Heart left ventricle (tissue), 16 donors: ENCODE data around the gene OSBPL9. TPM values are rescaled to one million over a fixed set of nuclear protein-coding genes. Genes with fewer than 3 reads are reported as not detected.
"Not testable (repeated sequence)": the region's sequence is repeated elsewhere in the genome, so short reads cannot be mapped to it uniquely, and the experiment has no call there.

ENCODE experiments used
- ATAC-seq, 4 donors: fragments of 200-7000 bp; cut with Tn5 transposase; one replicate each; pipeline ENCODE4 v1.9.1; 2020 to 2022; ENCODE audit warnings: moderate library complexity in 4 of 4, mild to moderate bottlenecking in 3 of 4, moderate number of reproducible peaks in 1 of 4
- DNase-seq, 5 donors: peaks; one replicate each; pipeline ENCODE4 v3.0.0-alpha.2; 2020
- H3K27ac ChIP-seq, 12 donors: fragments of 200-600 bp; sonication (generic) in 4 of 12; one replicate each; pipeline versions ENCODE4 v1.5.0 to v1.8.0; 2016 to 2022; ENCODE audit warnings: mild to moderate bottlenecking in 2 of 12
- H3K27me3 ChIP-seq, 9 donors: fragments of 200-600 bp; sonication (generic) in 2 of 9; one replicate each; pipeline versions ENCODE4 v1.5.1 to v1.8.0; 2016 to 2022; ENCODE audit warnings: mild to moderate bottlenecking in 3 of 9
- H3K36me3 ChIP-seq, 9 donors: fragments of 200-600 bp; sonication (generic) in 2 of 9; one replicate each; pipeline versions ENCODE4 v1.5.0 to v1.8.0; 2018 to 2022; ENCODE audit warnings: mild to moderate bottlenecking in 2 of 9
- H3K4me1 ChIP-seq, 12 donors: fragments of 200-600 bp; sonication (generic) in 4 of 12; one replicate each; pipeline versions ENCODE4 v1.5.0 to v1.8.0; 2016 to 2022; ENCODE audit warnings: mild to moderate bottlenecking in 3 of 12
- H3K4me3 ChIP-seq, 12 donors: fragments of 200-600 bp; sonication (generic) in 4 of 12; one replicate each; pipeline versions ENCODE4 v1.5.0 to v1.8.0; 2017 to 2022; ENCODE audit warnings: mild to moderate bottlenecking in 9 of 12, moderate library complexity in 4 of 12
- H3K9me3 ChIP-seq, 12 donors: fragments of 200-600 bp; sonication (generic) in 4 of 12; one replicate each; pipeline versions ENCODE4 v1.5.0 to v1.8.0; 2016 to 2022; ENCODE audit warnings: mild to moderate bottlenecking in 1 of 12
- POLR2A ChIP-seq, 2 donors: fragments of 450-650 bp; IDR thresholded peaks; one replicate each; pipeline ENCODE4 v1.6.1; 2017; ENCODE audit warnings: antibody characterized with exemption in 2 of 2, mild to moderate bottlenecking in 2 of 2, moderate library complexity in 2 of 2
- WGBS, 4 donors: extraction: QIAGEN DNeasy Blood & Tissue Kit in 2 of 4; methylation state at CpG; one replicate each; pipeline versions ENCODE4 v1.1.5 to v1.1.7; 2013 to 2018; 5-methylcytosine and 5-hydroxymethylcytosine counted together
- intact Hi-C, 10 donors: fragments of 100-400 bp; cut with DNase I; formaldehyde crosslinking; loops; one replicate each; pipeline versions ENCODE4 v1.11.1 to v1.14.2; 2022
- polyA plus RNA-seq, 2 donors: library from polyadenylated mRNA; stranded (reverse); fragments of 200-250 nt; gene quantifications; one replicate each; pipeline ENCODE4 v1.2.3, GENCODE V29; 2013
- total RNA-seq, 9 donors: library from RNA; depleted of rRNA in 2 of 9; stranded (reverse); fragments of >200 nt in 2 of 9; fragmentation: NEBNext Ultra II Directional in 3 of 9; extraction: Animal tissue kit (Norgen Biotek cat#: 25700) in 3 of 9; gene quantifications; one replicate each; pipeline versions ENCODE4 v1.1.0 to v1.2.4, GENCODE V29; 2016 to 2023
- TF ChIP-seq, protein P1 (sequence below), 12 donors: fragments of 200-600 bp; sonication (generic) in 4 of 12; IDR thresholded peaks; one replicate each; pipeline versions ENCODE4 v1.5.0 to v1.8.0; 2018 to 2022; ENCODE audit warnings: antibody characterized with exemption in 12 of 12, mild to moderate bottlenecking in 5 of 12
- donor health status: ischemic (EF 13 %, LVEDD 7.1; RV severe dilation, severe dysfunction).
- donor health status: healthy with polysubstance abuse.
- donor health status: DM: no; HTN: yes; CAD: no.
- donor health status: DM: no; HTN: no; CAD: no.
- donor health status: ischemic (EF 25% LVEDD 6.9; RV normal size, moderate dysfunction).
- donor health status: ischemic (EF 25% LVEDD 5.7; RV mildly dilated, moderate dysfunction).
- donor health status: healthy.
- donor health status: DM: yes; HTN: yes; CAD: no.
- donor health status: ischemic (EF 35%, LVEDD 5.7; RV mildly dilated, moderate dysfunction).
- donor health status: nonischemic (EF 11% LVEDD 7.7; RV severe dilation, severe dysfunction).
- donor health status: DM: yes; HTN: yes; CAD: no.
- donor health status: PGD.
- donor health status: ischemic (EF 29% LVEDD 5.4; RV normal size, mild dysfunction).
- donor health status: nonischemic (EF 23%, LVEDD 6.1; RV moderate dilation, normal function).

Gene OSBPL9
- total and polyA plus RNA-seq, 11 donors = 44.5 to 69.5 (median 52.5) TPM

GRCh38 chr1:51644533-51645197 lies 27.8 kb downstream of the OSBPL9 start:
- Histone ChIP-seq H3K4me1 (peaks cover 3 to 74% (median 45%) of the 10 kb centered on the region in 12 donors), H3K27me3 (no peaks in the 10 kb centered on the region), H3K27ac (peak overlapping the region in 11 of 12 donors; percentile 17 to 85 (median 62)), H3K36me3 (no peaks in the 10 kb centered on the region), H3K9me3 (peaks cover 0 to 9% (median 0%) of the 10 kb centered on the region in 12 donors), H3K4me3 (no peak overlapping the region)
- TF ChIP-seq, protein P1, sequence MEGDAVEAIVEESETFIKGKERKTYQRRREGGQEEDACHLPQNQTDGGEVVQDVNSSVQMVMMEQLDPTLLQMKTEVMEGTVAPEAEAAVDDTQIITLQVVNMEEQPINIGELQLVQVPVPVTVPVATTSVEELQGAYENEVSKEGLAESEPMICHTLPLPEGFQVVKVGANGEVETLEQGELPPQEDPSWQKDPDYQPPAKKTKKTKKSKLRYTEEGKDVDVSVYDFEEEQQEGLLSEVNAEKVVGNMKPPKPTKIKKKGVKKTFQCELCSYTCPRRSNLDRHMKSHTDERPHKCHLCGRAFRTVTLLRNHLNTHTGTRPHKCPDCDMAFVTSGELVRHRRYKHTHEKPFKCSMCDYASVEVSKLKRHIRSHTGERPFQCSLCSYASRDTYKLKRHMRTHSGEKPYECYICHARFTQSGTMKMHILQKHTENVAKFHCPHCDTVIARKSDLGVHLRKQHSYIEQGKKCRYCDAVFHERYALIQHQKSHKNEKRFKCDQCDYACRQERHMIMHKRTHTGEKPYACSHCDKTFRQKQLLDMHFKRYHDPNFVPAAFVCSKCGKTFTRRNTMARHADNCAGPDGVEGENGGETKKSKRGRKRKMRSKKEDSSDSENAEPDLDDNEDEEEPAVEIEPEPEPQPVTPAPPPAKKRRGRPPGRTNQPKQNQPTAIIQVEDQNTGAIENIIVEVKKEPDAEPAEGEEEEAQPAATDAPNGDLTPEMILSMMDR (IDR thresholded peaks at IDR 0.05) = no peak
- no peak for TF ChIP-seq POLR2A (IDR thresholded peaks at IDR 0.05)
- 81 to 84% (median 82%) methylated on average over 10 of the region's 10 CpGs for WGBS, 4 donors
- DNase-seq (peak in 1 of 5 donors; percentile 18), ATAC-seq (peak in 3 of 4 donors; percentile 16 to 49 (median 35))
- intact Hi-C loops = no loop called here

DNA sequence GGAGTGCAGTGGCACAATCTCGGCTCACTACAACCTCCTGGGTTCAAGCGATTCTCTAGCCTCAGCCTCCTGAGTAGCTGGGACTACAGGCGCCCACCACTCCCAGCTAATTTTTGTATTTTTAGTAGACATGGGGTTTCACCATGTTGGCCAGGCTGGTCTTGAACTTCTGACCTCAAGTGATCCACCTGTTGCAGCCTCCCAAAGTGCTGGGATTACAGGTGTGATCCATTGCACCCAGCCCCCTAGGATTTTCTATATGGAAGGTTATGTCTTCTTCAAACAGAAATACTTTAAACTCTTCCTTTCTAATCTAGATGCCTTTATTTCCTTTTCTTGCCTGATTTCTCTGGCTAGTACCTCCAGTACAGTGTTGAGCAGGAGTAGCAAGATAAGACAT lies 29.7 kb downstream of the OSBPL9 start:
- ATAC-seq, H3K36me3 ChIP-seq, H3K4me3 ChIP-seq, DNase-seq, H3K27me3 ChIP-seq, intact Hi-C loops, H3K9me3 ChIP-seq, H3K27ac ChIP-seq: not testable (repeated sequence)
- 98 to 100% (median 99%) methylated on average over 3 of the region's 3 CpGs for WGBS, 4 donors
- H3K4me1 ChIP-seq = peaks cover 3 to 77% (median 51%) of the 10 kb centered on the region in 12 donors

DNA sequence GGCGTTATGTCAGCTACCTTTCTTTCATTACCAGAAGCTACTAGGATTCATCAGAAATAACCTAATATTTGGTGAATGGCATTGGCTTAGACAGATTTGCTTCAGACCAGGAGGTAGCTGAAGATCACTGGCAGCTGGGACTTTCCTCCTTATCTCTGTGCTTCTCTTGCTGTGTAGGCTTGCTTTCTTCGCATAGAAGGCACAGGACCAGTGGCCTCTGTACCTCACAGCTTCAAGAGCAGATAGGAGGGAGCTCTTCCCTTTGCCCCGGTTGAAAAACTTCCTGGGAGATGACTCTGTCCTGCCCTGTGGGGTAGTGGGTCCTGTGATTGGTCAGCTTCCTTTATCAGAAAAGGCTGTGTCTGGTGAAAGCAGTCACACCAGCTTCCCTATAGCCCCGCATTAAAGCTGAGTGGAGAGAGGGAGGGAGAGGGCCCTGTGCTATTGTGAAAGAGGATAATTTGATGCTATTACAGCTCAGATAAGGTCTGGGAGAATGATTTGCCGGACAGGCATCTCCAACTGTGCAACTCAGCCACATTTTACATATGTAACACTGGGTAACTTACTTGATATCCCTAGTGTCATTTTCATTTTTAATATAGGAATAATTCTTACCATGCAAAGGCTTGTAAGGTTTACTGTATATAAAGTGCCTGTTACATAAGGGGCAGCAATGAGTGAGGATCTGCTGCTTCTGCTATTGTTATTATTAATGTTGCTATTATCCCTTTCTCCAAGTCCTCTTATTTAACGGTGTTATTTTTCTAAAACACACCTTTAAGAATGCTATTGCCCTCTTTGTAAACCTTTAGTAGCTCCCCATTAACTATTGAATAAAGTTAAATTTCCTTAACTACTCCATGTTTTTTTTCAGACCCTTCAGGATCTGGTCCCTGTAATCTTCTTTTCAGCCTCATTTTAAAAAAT lies 31.6 kb downstream of the OSBPL9 start:
- Histone ChIP-seq H3K9me3 (peaks cover 0 to 9% (median 0%) of the 10 kb centered on the region in 12 donors), H3K4me3 (no peak overlapping the region), H3K27ac (peak overlapping the region; percentile 27 to 65 (median 54)), H3K4me1 (peaks cover 0 to 73% (median 41%) of the 10 kb centered on the region in 12 donors), H3K27me3 (no peaks in the 10 kb centered on the region), H3K36me3 (peaks cover 0 to 6% (median 0%) of the 10 kb centered on the region in 9 donors)
- 36 to 41% (median 38%) methylated on average over 6 of the region's 6 CpGs for WGBS, 4 donors
- intact Hi-C loops = no loop called here
- TF ChIP-seq POLR2A (IDR thresholded peaks at IDR 0.05) = no peak
- TF ChIP-seq, protein P1 (IDR thresholded peaks at IDR 0.05) = no peak
- ATAC-seq (peak; percentile 43 to 80 (median 74)), DNase-seq (peak in 2 of 5 donors; percentile 25 to 31)

DNA sequence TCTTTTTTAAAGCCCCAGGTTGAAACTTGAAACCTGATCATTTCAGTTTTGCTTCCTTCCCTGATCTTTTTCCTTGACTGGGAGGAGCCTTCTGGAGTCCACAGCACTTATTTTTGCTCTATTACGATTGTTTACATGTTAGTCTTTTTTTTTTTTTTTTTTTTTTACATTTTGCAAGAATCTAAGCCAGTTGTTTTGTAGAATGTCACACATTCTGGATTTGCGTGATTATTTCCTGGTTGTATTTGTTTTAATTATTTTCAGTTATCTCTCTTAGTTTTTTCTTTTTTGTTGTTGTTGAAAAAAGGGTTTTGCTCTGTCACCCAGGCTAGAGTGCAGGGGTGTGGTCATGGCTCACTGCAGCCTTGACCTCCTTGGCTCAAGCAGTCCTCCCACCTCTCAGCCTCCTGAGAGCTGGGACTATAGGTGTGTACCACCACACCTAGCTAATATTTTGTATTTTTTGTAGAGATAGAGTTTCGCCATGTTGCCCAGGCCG lies 32.8 kb downstream of the OSBPL9 start:
- intact Hi-C loops = no loop called here
- Histone ChIP-seq H3K4me3 (no peak overlapping the region), H3K36me3 (peaks cover 0 to 17% (median 0%) of the 10 kb centered on the region in 9 donors), H3K27ac (peak overlapping the region in 3 of 12 donors; percentile 15 to 53 (median 29)), H3K9me3 (peaks cover 0 to 9% (median 0%) of the 10 kb centered on the region in 12 donors), H3K27me3 (no peaks in the 10 kb centered on the region), H3K4me1 (peaks cover 0 to 76% (median 40%) of the 10 kb centered on the region in 12 donors)
- TF ChIP-seq, protein P1 (IDR thresholded peaks at IDR 0.05) = no peak
- TF ChIP-seq POLR2A (IDR thresholded peaks at IDR 0.05) = no peak
- ATAC-seq (no peak), DNase-seq (no peak)
- 79 to 87% (median 81%) methylated on average over 4 of the region's 4 CpGs for WGBS, 4 donors
